Neural crest cell (in vitro differentiated cells): Measurements from ENCODE around the gene NLGN4X. TPM values are rescaled to one million over a fixed set of nuclear protein-coding genes. Genes with fewer than 3 reads are reported as not detected.
A peak's percentile ranks its signal among the peaks of the same experiment; 100 is the strongest.

Experiments
- DNase-seq: peaks from one replicate; pipeline ENCODE4 v3.0.0; 2021; ENCODE audit warnings: low read depth, mixed read lengths, low spot score
- H3K27ac Mint-ChIP-seq: one replicate; pipeline ENCODE4 v1.8.0; 2021; ENCODE audit warnings: mild to moderate bottlenecking, mixed read lengths; ENCODE audit not compliant: unreplicated experiment
- H3K27me3 Mint-ChIP-seq: 2 replicates; pipeline ENCODE4 v1.8.0; 2021; ENCODE audit warnings: low read depth, mild to moderate bottlenecking, mixed read lengths
- H3K36me3 Mint-ChIP-seq: 2 replicates; pipeline ENCODE4 v1.8.0; 2021; ENCODE audit warnings: low read depth, mild to moderate bottlenecking, mixed read lengths
- H3K4me1 Mint-ChIP-seq: 2 replicates; pipeline ENCODE4 v1.8.0; 2021; ENCODE audit warnings: mixed read lengths
- H3K4me3 Mint-ChIP-seq: one replicate; pipeline ENCODE4 v1.8.0; 2021; ENCODE audit warnings: mild to moderate bottlenecking, mixed read lengths
- H3K9me3 Mint-ChIP-seq: 2 replicates; pipeline ENCODE4 v1.8.0; 2021; ENCODE audit warnings: mixed read lengths
- CTCF ChIP-seq: fragments of 200-600 bp; sonication (generic); conservative IDR thresholded peaks from 2 replicates; pipeline ENCODE4 v1.5.0; 2021; ENCODE audit warnings: antibody characterized with exemption, mild to moderate bottlenecking
- total RNA-seq: library from RNA; stranded (reverse); gene quantifications from 2 replicates; pipeline ENCODE4 v1.2.1, GENCODE V29; 2021

Gene NLGN4X
- total RNA-seq, 1 donor from 2014 or later = 57.8 TPM

DNA sequence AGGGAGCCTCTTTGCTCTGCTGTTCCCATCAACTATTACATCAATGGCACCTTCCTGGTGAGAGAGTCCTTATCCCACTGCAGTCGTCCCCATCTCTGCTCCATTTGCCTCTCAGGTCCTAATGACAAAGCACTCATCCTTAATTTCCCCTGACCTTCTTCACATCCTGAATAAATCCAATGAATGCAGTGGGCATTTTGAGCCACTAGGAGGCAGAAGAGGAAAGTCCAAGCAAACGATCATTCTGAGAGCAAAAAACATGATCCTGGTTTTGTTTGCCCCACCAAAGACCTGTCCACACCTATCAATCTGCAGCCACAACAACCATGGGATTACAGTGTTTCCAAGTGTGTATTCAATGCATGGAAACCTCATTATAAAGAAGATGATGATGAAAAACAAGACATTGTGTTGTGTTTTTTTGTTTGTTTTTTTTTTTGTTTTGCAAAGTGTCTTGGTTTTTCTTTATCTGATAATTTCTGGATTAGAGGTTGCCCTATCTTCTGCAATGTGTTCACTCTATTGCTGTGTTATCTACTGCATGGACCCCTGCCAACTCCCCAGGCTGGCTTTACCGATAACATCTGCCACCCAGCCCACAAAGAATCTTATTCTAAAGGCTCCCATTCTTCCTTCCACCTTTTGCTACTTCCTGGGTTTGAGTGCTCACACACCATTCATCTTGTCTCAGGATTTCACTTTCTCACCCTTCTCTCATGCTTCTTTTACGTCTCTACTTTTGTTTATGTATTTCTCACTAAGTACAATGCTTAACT, 207.2 kb downstream of the NLGN4X start:
- peaks cover 28% of the 10 kb centered on the region for H3K4me1 Mint-ChIP-seq
- no peak overlapping the region for H3K4me3 Mint-ChIP-seq
- TF ChIP-seq CTCF = peak; percentile 84
- H3K27ac Mint-ChIP-seq = peak overlapping the region; percentile 85
- no peaks in the 10 kb centered on the region for H3K27me3 Mint-ChIP-seq
- peak; percentile 69 for DNase-seq
- H3K36me3 Mint-ChIP-seq = peaks cover 14% of the 10 kb centered on the region
- H3K9me3 Mint-ChIP-seq = peaks cover 3% of the 10 kb centered on the region

DNA sequence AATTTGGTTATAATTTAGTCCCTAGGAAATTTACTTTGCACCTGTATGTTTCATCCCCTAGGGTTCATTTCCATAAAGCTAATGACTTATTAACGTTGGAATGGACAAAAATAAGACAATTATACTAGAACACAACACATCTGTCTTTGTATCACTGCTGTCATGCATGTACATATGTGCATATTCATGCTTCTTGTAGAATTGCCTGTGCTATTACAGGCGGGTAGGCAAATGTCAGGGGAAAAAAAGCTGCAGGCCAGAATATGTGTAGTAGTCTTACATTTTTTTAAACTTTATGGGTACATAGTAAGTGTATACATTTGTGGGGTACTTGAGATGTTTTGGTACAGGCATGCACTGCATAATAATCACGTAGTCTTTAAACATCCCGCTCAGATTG, 209.6 kb downstream of the NLGN4X start:
- Mint-ChIP-seq H3K4me3 (no peak overlapping the region), H3K36me3 (peaks cover 22% of the 10 kb centered on the region), H3K27ac (no peak overlapping the region)

GRCh38 chrX:6015423-6015822, 213.2 kb downstream of the NLGN4X start:
- Mint-ChIP-seq H3K4me3 (no peak overlapping the region), H3K9me3 (peaks cover 13% of the 10 kb centered on the region), H3K27me3 (no peaks in the 10 kb centered on the region), H3K36me3 (peaks cover 21% of the 10 kb centered on the region), H3K4me1 (peaks cover 4% of the 10 kb centered on the region), H3K27ac (no peak overlapping the region)
- DNase-seq = no peak
- no peak for TF ChIP-seq CTCF

More for the DNA sequence above, 209.6 kb downstream of the NLGN4X start:
- H3K9me3 Mint-ChIP-seq = peaks cover 13% of the 10 kb centered on the region
- no peak for TF ChIP-seq CTCF
- no peaks in the 10 kb centered on the region for H3K27me3 Mint-ChIP-seq
- peaks cover 21% of the 10 kb centered on the region for H3K4me1 Mint-ChIP-seq
- DNase-seq = no peak

GRCh38 chrX:6012357-6012756, 216.3 kb downstream of the NLGN4X start:
- TF ChIP-seq CTCF = no peak
- Mint-ChIP-seq H3K9me3 (peaks cover 26% of the 10 kb centered on the region), H3K36me3 (peaks cover 30% of the 10 kb centered on the region), H3K4me3 (no peak overlapping the region), H3K27ac (no peak overlapping the region), H3K4me1 (no peaks in the 10 kb centered on the region), H3K27me3 (no peaks in the 10 kb centered on the region)
- DNase-seq = no peak

- H3K9me3 Mint-ChIP-seq = peaks cover 13% of the 10 kb centered on the region
- peaks cover 25% of the 10 kb centered on the region for H3K4me1 Mint-ChIP-seq
- no peak for DNase-seq
- H3K36me3 Mint-ChIP-seq = peaks cover 38% of the 10 kb centered on the region
- H3K27me3 Mint-ChIP-seq = no peaks in the 10 kb centered on the region
- no peak for TF ChIP-seq CTCF
- H3K4me3 Mint-ChIP-seq = no peak overlapping the region
- no peak overlapping the region for H3K27ac Mint-ChIP-seq
Measured at GRCh38 chrX:6005856-6006255, 222.8 kb downstream of the NLGN4X start.
